Astrocyte (in vitro differentiated cells and primary cell): ENCODE results near the gene SDK1. TPM values are rescaled to one million over a fixed set of nuclear protein-coding genes. Genes with fewer than 3 reads are reported as not detected.

Experiments used
- DNase-seq: peaks from one replicate; pipeline ENCODE4 v3.0.0-alpha.2; 2010; ENCODE audit warnings: low read depth
- FAIRE-seq: peaks from 2 replicates; lab custom pipeline; 2011; peaks lifted over from hg19 to GRCh38; lab: Jason Lieb, UNC
- H2AFZ ChIP-seq: 2 replicates; pipeline ENCODE4 v1.6.0; 2012; ENCODE audit warnings: low read depth, low read length, inconsistent platforms
- H3K27ac ChIP-seq: 2 replicates; pipeline ENCODE4 v1.5.1; 2011; ENCODE audit warnings: low read depth, low read length, inconsistent platforms
- H3K27me3 ChIP-seq: 2 replicates; pipeline ENCODE4 v1.6.0; 2011; ENCODE audit warnings: low read length, inconsistent platforms; ENCODE audit not compliant: insufficient read depth
- H3K36me3 ChIP-seq: 2 replicates; pipeline ENCODE4 v1.5.1; 2011; ENCODE audit warnings: low read length, inconsistent platforms; ENCODE audit not compliant: insufficient read depth
- H3K4me1 ChIP-seq: 2 replicates; pipeline ENCODE4 v1.5.1; 2011; ENCODE audit warnings: low read length, inconsistent platforms; ENCODE audit not compliant: insufficient read depth
- H3K4me2 ChIP-seq: 2 replicates; pipeline ENCODE4 v1.6.0; 2012; ENCODE audit warnings: low read length, inconsistent platforms
- H3K4me3 ChIP-seq: 2 replicates; pipeline ENCODE4 v1.5.1; 2011; ENCODE audit warnings: low read depth, mild to moderate bottlenecking, low read length, inconsistent platforms; ENCODE audit not compliant: insufficient read depth
- H3K79me2 ChIP-seq: 2 replicates; pipeline ENCODE4 v1.6.0; 2012; ENCODE audit warnings: mild to moderate bottlenecking, low read length, inconsistent platforms; ENCODE audit not compliant: insufficient read depth
- H3K9ac ChIP-seq: 2 replicates; pipeline ENCODE4 v1.6.0; 2012; ENCODE audit warnings: mild to moderate bottlenecking, low read length, inconsistent platforms
- H3K9me3 ChIP-seq: 2 replicates; pipeline ENCODE4 v1.5.1; 2012; ENCODE audit warnings: low read depth, mild to moderate bottlenecking, low read length, inconsistent platforms; ENCODE audit not compliant: insufficient read depth
- H4K20me1 ChIP-seq: 2 replicates; pipeline ENCODE4 v1.6.0; 2012; ENCODE audit warnings: low read length, inconsistent platforms; ENCODE audit not compliant: insufficient read depth
- H3K27ac Mint-ChIP-seq: one replicate; pipeline ENCODE4 v1.8.0; 2021; ENCODE audit warnings: mild to moderate bottlenecking, mixed read lengths; ENCODE audit not compliant: unreplicated experiment
- H3K27me3 Mint-ChIP-seq: one replicate; pipeline ENCODE4 v1.8.0; 2021; ENCODE audit warnings: low read depth, mixed read lengths; ENCODE audit not compliant: unreplicated experiment
- H3K36me3 Mint-ChIP-seq: one replicate; pipeline ENCODE4 v1.8.0; 2021; ENCODE audit warnings: low read depth, mixed read lengths; ENCODE audit not compliant: unreplicated experiment
- H3K4me1 Mint-ChIP-seq: one replicate; pipeline ENCODE4 v1.8.0; 2021; ENCODE audit warnings: low read depth, mixed read lengths; ENCODE audit not compliant: unreplicated experiment
- H3K4me3 Mint-ChIP-seq: one replicate; pipeline ENCODE4 v1.8.0; 2021; ENCODE audit warnings: mild to moderate bottlenecking, moderate library complexity, mixed read lengths; ENCODE audit not compliant: unreplicated experiment
- H3K9me3 Mint-ChIP-seq: one replicate; pipeline ENCODE4 v1.8.0; 2021; ENCODE audit warnings: mild to moderate bottlenecking, mixed read lengths; ENCODE audit not compliant: unreplicated experiment
- EZH2 ChIP-seq: IDR thresholded peaks from 2 replicates; pipeline ENCODE4 v1.6.1; 2012; ENCODE audit warnings: mild to moderate bottlenecking, low read length, inconsistent platforms; ENCODE audit not compliant: insufficient read depth
- total RNA-seq: library from RNA; stranded (reverse); gene quantifications from 2 replicates; pipeline ENCODE4 v1.2.1, GENCODE V29; 2021
- TF ChIP-seq, protein P1 (sequence below): IDR thresholded peaks from 2 replicates; pipeline ENCODE4 v1.5.1; 2011; ENCODE audit warnings: low read depth, mild to moderate bottlenecking, inconsistent platforms, low read length, moderate library complexity; ENCODE audit not compliant: insufficient read depth

Gene SDK1
- total RNA-seq, 1 donor from 2014 or later: 4.2 TPM

DNA sequence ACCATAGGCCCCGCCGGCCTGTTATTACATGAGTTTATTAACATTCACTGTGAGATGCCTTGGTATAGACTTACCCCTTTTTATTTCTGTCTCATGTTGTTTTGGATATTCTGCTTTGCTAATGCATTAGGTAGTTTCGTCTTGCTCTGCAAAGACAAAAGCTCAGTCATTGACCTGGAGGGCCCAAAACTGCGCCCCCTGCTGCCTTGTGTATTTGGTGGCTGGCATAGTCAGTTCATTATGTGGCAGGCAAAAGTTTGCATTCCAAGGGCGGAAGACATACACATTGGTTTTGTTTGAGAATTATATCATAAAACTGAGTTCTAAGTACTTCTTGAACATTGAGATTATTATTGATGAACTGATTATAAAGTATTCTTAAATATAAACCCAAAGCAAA, 372.5 kb downstream of the SDK1 start:
- H3K27me3 ChIP-seq: no peaks in the 10 kb centered on the region

DNA sequence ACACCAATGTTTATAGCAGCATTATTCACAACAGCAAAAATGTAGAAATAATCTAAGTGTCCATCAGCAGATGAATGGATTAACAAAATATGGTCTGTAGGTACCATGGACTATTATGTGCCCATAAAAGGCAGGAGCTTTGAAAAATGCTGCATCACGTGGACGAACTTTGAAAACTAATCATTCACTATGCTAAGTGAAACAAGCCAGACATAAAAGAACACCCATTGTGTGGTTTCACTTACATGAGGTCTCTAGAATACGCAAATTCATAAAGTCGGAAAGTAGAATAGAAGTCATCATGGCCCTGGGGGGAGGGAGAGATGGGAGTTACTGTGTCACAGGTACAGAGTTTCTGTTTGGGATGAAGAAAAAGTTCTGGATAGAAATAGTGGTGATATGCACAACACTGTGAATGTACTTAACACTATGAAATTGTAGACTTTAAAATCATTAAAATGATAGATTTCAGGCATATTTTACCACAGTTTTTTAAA, 377.3 kb downstream of the SDK1 start:
- H3K27me3 Mint-ChIP-seq: no peaks in the 10 kb centered on the region
- H3K36me3 Mint-ChIP-seq: no peaks in the 10 kb centered on the region
- H3K27me3 ChIP-seq: no peaks in the 10 kb centered on the region
- no peak overlapping the region for H3K27ac ChIP-seq
- FAIRE-seq: no peak
- H3K4me1 ChIP-seq: no peaks in the 10 kb centered on the region
- no peaks in the 10 kb centered on the region for H3K79me2 ChIP-seq
- H3K4me1 Mint-ChIP-seq: no peaks in the 10 kb centered on the region
- H3K4me2 ChIP-seq: no peak overlapping the region
- TF ChIP-seq, protein P1, sequence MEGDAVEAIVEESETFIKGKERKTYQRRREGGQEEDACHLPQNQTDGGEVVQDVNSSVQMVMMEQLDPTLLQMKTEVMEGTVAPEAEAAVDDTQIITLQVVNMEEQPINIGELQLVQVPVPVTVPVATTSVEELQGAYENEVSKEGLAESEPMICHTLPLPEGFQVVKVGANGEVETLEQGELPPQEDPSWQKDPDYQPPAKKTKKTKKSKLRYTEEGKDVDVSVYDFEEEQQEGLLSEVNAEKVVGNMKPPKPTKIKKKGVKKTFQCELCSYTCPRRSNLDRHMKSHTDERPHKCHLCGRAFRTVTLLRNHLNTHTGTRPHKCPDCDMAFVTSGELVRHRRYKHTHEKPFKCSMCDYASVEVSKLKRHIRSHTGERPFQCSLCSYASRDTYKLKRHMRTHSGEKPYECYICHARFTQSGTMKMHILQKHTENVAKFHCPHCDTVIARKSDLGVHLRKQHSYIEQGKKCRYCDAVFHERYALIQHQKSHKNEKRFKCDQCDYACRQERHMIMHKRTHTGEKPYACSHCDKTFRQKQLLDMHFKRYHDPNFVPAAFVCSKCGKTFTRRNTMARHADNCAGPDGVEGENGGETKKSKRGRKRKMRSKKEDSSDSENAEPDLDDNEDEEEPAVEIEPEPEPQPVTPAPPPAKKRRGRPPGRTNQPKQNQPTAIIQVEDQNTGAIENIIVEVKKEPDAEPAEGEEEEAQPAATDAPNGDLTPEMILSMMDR: no peak
- TF ChIP-seq EZH2: no peak
- no peak for DNase-seq
- H3K4me3 Mint-ChIP-seq: no peak overlapping the region
- no peaks in the 10 kb centered on the region for H3K9me3 ChIP-seq
- no peaks in the 10 kb centered on the region for H3K36me3 ChIP-seq
- no peaks in the 10 kb centered on the region for H3K9me3 Mint-ChIP-seq
- no peaks in the 10 kb centered on the region for H4K20me1 ChIP-seq
- H3K27ac Mint-ChIP-seq: no peak overlapping the region
- no peak overlapping the region for H2AFZ ChIP-seq
- H3K4me3 ChIP-seq: no peak overlapping the region
- H3K9ac ChIP-seq: no peak overlapping the region

More for the DNA sequence above, 372.5 kb downstream of the SDK1 start:
- H3K4me3 ChIP-seq: no peak overlapping the region
- no peaks in the 10 kb centered on the region for H3K79me2 ChIP-seq
- Mint-ChIP-seq H3K27ac (no peak overlapping the region), H3K27me3 (no peaks in the 10 kb centered on the region), H3K36me3 (no peaks in the 10 kb centered on the region), H3K9me3 (no peaks in the 10 kb centered on the region), H3K4me1 (no peaks in the 10 kb centered on the region), H3K4me3 (no peak overlapping the region)
- no peak overlapping the region for H3K9ac ChIP-seq
- FAIRE-seq: no peak
- no peaks in the 10 kb centered on the region for H3K36me3 ChIP-seq
- DNase-seq: no peak
- no peaks in the 10 kb centered on the region for H3K4me1 ChIP-seq
- no peaks in the 10 kb centered on the region for H4K20me1 ChIP-seq
- H3K9me3 ChIP-seq: no peaks in the 10 kb centered on the region
- H2AFZ ChIP-seq: no peak overlapping the region
- no peak overlapping the region for H3K4me2 ChIP-seq
- TF ChIP-seq, protein P1: no peak
- no peak for TF ChIP-seq EZH2
- H3K27ac ChIP-seq: no peak overlapping the region

DNA sequence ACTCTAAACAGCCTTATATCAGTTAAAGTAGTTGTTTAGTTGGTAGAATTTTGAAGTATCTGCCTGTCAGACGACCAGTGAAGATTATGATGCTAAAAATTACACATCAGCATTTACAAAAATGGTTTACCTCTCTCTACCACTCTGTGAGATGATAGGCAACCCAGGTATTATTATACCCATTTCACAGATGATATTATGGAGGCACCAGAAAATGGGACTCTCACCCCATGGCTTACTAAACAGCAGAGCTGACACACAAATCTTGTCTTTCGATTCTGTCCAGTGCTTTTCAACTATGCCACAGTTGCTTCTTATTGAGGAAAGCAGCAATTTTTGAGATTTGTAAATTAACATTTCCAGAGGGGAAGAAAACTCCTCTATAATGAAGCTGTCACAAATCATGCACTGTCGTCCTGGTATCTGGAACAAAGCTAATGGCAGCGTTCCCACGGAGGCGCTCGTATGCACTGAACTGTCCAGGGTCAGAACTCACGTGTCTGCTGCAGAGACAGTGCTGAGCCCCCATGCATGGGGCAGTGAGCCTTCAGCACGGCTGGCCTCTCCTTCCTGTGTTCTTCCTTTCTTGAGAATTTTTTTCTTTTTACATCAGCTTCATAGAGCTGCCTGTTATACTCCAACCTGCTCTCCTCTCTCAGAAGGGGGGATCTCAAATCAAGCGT, 381.1 kb downstream of the SDK1 start:
- Histone ChIP-seq H3K36me3 (no peaks in the 10 kb centered on the region), H3K79me2 (no peaks in the 10 kb centered on the region), H3K4me1 (no peaks in the 10 kb centered on the region), H3K9ac (no peak overlapping the region), H4K20me1 (no peaks in the 10 kb centered on the region), H3K27ac (no peak overlapping the region), H2AFZ (no peak overlapping the region), H3K4me2 (no peak overlapping the region), H3K9me3 (no peaks in the 10 kb centered on the region), H3K4me3 (no peak overlapping the region), H3K27me3 (no peaks in the 10 kb centered on the region)
- H3K27ac Mint-ChIP-seq: no peak overlapping the region
- DNase-seq: no peak
- H3K9me3 Mint-ChIP-seq: peaks cover under 1% of the 10 kb centered on the region
- H3K36me3 Mint-ChIP-seq: no peaks in the 10 kb centered on the region
- no peak for TF ChIP-seq EZH2
- TF ChIP-seq, protein P1: no peak
- H3K27me3 Mint-ChIP-seq: no peaks in the 10 kb centered on the region
- no peak overlapping the region for H3K4me3 Mint-ChIP-seq
- FAIRE-seq: no peak
- no peaks in the 10 kb centered on the region for H3K4me1 Mint-ChIP-seq
